Choroid plexus epithelial cell (primary cell): ENCODE results near the gene GDF11.

Experiments used
- DNase-seq: peaks from one replicate; pipeline ENCODE4 v3.0.0-alpha.2; 2010; ENCODE audit warnings: low read depth
- H3K4me3 ChIP-seq: 2 replicates; pipeline ENCODE4 v1.5.1; 2011; ENCODE audit warnings: low read depth, mild to moderate bottlenecking, control low read depth, low read length, moderate library complexity
- CTCF ChIP-seq: conservative IDR thresholded peaks from 2 replicates; pipeline ENCODE4 v1.5.1; 2011; ENCODE audit warnings: low read depth, mild to moderate bottlenecking, control low read depth, inconsistent platforms, low read length, moderate library complexity

The GDF11 gene

GRCh38 chr12:55718624-55719275 is 24.2 kb upstream of the GDF11 start:
- H3K4me3 ChIP-seq: no peak overlapping the region
- TF ChIP-seq CTCF: no peak
- no peak for DNase-seq

GRCh38 chr12:55719371-55719770 is 23.6 kb upstream of the GDF11 start:
- TF ChIP-seq CTCF: no peak
- DNase-seq: no peak

GRCh38 chr12:55720071-55720564 is 22.8 kb upstream of the GDF11 start, which contains the start of gene RDH5:
RDH5 (plus strand) TSS chr12:55720393; CDS start chr12:55721185, 792 bp downstream.
- peak; percentile 46 for DNase-seq
- TF ChIP-seq CTCF: no peak

More at GRCh38 chr12:55719371-55719770, 23.6 kb upstream of the GDF11 start:
- no peak overlapping the region for H3K4me3 ChIP-seq

GRCh38 chr12:55720894-55721444 is 22.0 kb upstream of the GDF11 start:
- DNase-seq: peak; percentile 77
- no peak overlapping the region for H3K4me3 ChIP-seq
- TF ChIP-seq CTCF: peak; percentile 59

More at GRCh38 chr12:55720071-55720564, 22.8 kb upstream of the GDF11 start, which contains the start of gene RDH5:
- no peak within 1 kb of the TSS for H3K4me3 ChIP-seq

GRCh38 chr12:55721601-55722213 is 21.2 kb upstream of the GDF11 start:
- DNase-seq: no peak
- H3K4me3 ChIP-seq: no peak overlapping the region
- TF ChIP-seq CTCF: no peak

- no peak overlapping the region for H3K4me3 ChIP-seq
- DNase-seq: no peak
- TF ChIP-seq CTCF: no peak
Measured at GRCh38 chr12:55722948-55723347, 20.0 kb upstream of the GDF11 start.
